GM06990 (cell line): Measurements from ENCODE around the gene BCAS4.
"Not testable (repeated sequence)": the region's sequence is repeated elsewhere in the genome, so short reads cannot be mapped to it uniquely, and the experiment has no call there.

Experiments used
- DNase-seq: peaks from one replicate; pipeline ENCODE4 v3.0.0-alpha.2; 2011; ENCODE audit not compliant: insufficient read length; ENCODE audit errors: extremely low read depth
- H3K27me3 ChIP-seq: replicated peaks from 2 replicates; pipeline ENCODE4 v1.6.0; 2011; ENCODE audit warnings: low read length; ENCODE audit not compliant: control insufficient read depth, insufficient read depth
- H3K36me3 ChIP-seq: 2 replicates; pipeline ENCODE4 v1.5.1; 2011; ENCODE audit warnings: low read length; ENCODE audit not compliant: control insufficient read depth, insufficient read depth
- H3K4me3 ChIP-seq: replicated peaks from 2 replicates; pipeline ENCODE4 v1.5.1; 2011; ENCODE audit warnings: low read depth, mild to moderate bottlenecking, control low read depth, low read length
- CTCF ChIP-seq: IDR thresholded peaks from 2 replicates; pipeline ENCODE4 v1.5.1; 2011; ENCODE audit warnings: low read length, control low read depth, mild to moderate bottlenecking, inconsistent platforms; ENCODE audit not compliant: insufficient read depth, poor library complexity, severe bottlenecking

The BCAS4 gene

GRCh38 chr20:50772420-50773185, 22.3 kb upstream of the BCAS4 start:
- no peaks in the 10 kb centered on the region for H3K36me3 ChIP-seq
- H3K27me3 ChIP-seq = no peaks in the 10 kb centered on the region
- DNase-seq = no peak
- no peak for TF ChIP-seq CTCF
- H3K4me3 ChIP-seq = no peak overlapping the region

- TF ChIP-seq CTCF = no peak
- Histone ChIP-seq H3K4me3 (no peak overlapping the region), H3K36me3 (no peaks in the 10 kb centered on the region), H3K27me3 (no peaks in the 10 kb centered on the region)
- DNase-seq = no peak
These were observed 20.3 kb upstream of the BCAS4 start for GRCh38 chr20:50774515-50774914.

- no peak overlapping the region for H3K4me3 ChIP-seq
- no peak for TF ChIP-seq CTCF
- no peaks in the 10 kb centered on the region for H3K27me3 ChIP-seq
- DNase-seq = no peak
- no peaks in the 10 kb centered on the region for H3K36me3 ChIP-seq
These were observed 18.6 kb upstream of the BCAS4 start for GRCh38 chr20:50776122-50776817.

GRCh38 chr20:50777373-50777772, 17.5 kb upstream of the BCAS4 start:
- Histone ChIP-seq H3K4me3 (no peak overlapping the region), H3K27me3 (no peaks in the 10 kb centered on the region; the same call in 1 of the 2 replicates), H3K36me3 (no peaks in the 10 kb centered on the region)
- TF ChIP-seq CTCF = no peak
- no peak for DNase-seq

GRCh38 chr20:50778994-50779393, 15.9 kb upstream of the BCAS4 start:
- not testable (repeated sequence) for H3K27me3 ChIP-seq, H3K36me3 ChIP-seq, H3K4me3 ChIP-seq, DNase-seq

GRCh38 chr20:50783390-50783789, 11.5 kb upstream of the BCAS4 start:
- TF ChIP-seq CTCF = no peak
- H3K27me3 ChIP-seq = no peaks in the 10 kb centered on the region; the same call in 1 of the 2 replicates
- no peak for DNase-seq
- H3K4me3 ChIP-seq = no peak overlapping the region
- H3K36me3 ChIP-seq = no peaks in the 10 kb centered on the region
